DMS 273 (cell line): ENCODE results near the gene SEPTIN10.
A peak's percentile ranks its signal among the peaks of the same experiment; 100 is the strongest.
"Not testable (repeated sequence)": the region's sequence is repeated elsewhere in the genome, so short reads cannot be mapped to it uniquely, and the experiment has no call there.

Source experiments
- DNase-seq: peaks from one replicate; lab custom pipeline; 2025; ENCODE audit not compliant: unreplicated experiment; lab: John Stamatoyannopoulos, UW

Gene SEPTIN10

GRCh38 chr2:109549016-109549590 is 64.7 kb downstream of the SEPTIN10 start:
- no peak for DNase-seq

GRCh38 chr2:109547280-109547679 is 66.5 kb downstream of the SEPTIN10 start:
- DNase-seq = no peak

- DNase-seq = peak; percentile 73
These were observed 67.7 kb downstream of the SEPTIN10 start for GRCh38 chr2:109545828-109546713.

- DNase-seq = peak; percentile 18
These were observed 71.4 kb downstream of the SEPTIN10 start for GRCh38 chr2:109542384-109542783.

- no peak for DNase-seq
These were observed 75.2 kb downstream of the SEPTIN10 start for GRCh38 chr2:109538546-109538945.

- no peak for DNase-seq
These were observed 76.1 kb downstream of the SEPTIN10 start for GRCh38 chr2:109537565-109538222.

GRCh38 chr2:109536556-109536955 is 77.2 kb downstream of the SEPTIN10 start:
- not testable (repeated sequence) for DNase-seq

GRCh38 chr2:109535217-109535946 is 78.4 kb downstream of the SEPTIN10 start:
- no peak for DNase-seq

- peak; percentile 20 for DNase-seq
These were observed 79.9 kb downstream of the SEPTIN10 start for GRCh38 chr2:109533823-109534222.

- no peak for DNase-seq
These were observed 81.1 kb downstream of the SEPTIN10 start for GRCh38 chr2:109532728-109533076.

GRCh38 chr2:109531896-109532727 is 81.7 kb downstream of the SEPTIN10 start:
- no peak for DNase-seq

- no peak for DNase-seq
These were observed 82.5 kb downstream of the SEPTIN10 start for GRCh38 chr2:109531221-109531620.

GRCh38 chr2:109530712-109531111 is 83.1 kb downstream of the SEPTIN10 start:
- no peak for DNase-seq

GRCh38 chr2:109529532-109530449 is 84.0 kb downstream of the SEPTIN10 start:
- DNase-seq = no peak

- no peak for DNase-seq
These were observed 84.8 kb downstream of the SEPTIN10 start for GRCh38 chr2:109528811-109529501.

GRCh38 chr2:109527846-109528705 is 85.7 kb downstream of the SEPTIN10 start:
- no peak for DNase-seq

GRCh38 chr2:109527079-109527478 is 86.7 kb downstream of the SEPTIN10 start:
- DNase-seq = no peak

- DNase-seq = no peak
These were observed 87.3 kb downstream of the SEPTIN10 start for GRCh38 chr2:109526442-109526970.
